Measurements from ENCODE around the gene PTPRG. TPM values are rescaled to one million over a fixed set of nuclear protein-coding genes. Genes with fewer than 3 reads are reported as not detected.
"Not testable (repeated sequence)": the region's sequence is repeated elsewhere in the genome, so short reads cannot be mapped to it uniquely, and the experiment has no call there.

Gene PTPRG
- total and polyA plus RNA-seq, 11 donors, result 8.0 to 48.5 (median 35.4) TPM

- TF ChIP-seq POLR2A (IDR thresholded peaks at IDR 0.05) (no peak), CTCF (IDR thresholded peaks at IDR 0.05) (no peak)
- no peaks in the 10 kb centered on the region for H3K9me3 ChIP-seq
- DNase-seq (no peak), ATAC-seq (no peak)
- intact Hi-C loops (cut with DNase I), result loop anchor here in 3 of 10 donors (5.0 kb wide), 2 partner anchors 35 to 90 kb away; no protein-coding TSS in a partner anchor
- peak overlapping the region in 10 of 12 donors; percentile 4 to 83 (median 74) for H3K27ac ChIP-seq
- H3K4me3 ChIP-seq, result no peak overlapping the region
- no peaks in the 10 kb centered on the region for H3K27me3 ChIP-seq
- 73 to 82% (median 76%) methylated on average over 4 of the region's 4 CpGs for WGBS, 4 donors
- no peaks in the 10 kb centered on the region for H3K36me3 ChIP-seq
- peaks cover 11 to 77% (median 58%) of the 10 kb centered on the region in 12 donors for H3K4me1 ChIP-seq
These were observed 250.7 kb downstream of the PTPRG start for GRCh38 chr3:61812085-61812484.

- no peak for DNase-seq
- WGBS, 4 donors, result 52 to 63% (median 58%) methylated on average over 3 of the region's 3 CpGs
- intact Hi-C loops (cut with DNase I), result loop anchor here in 3 of 10 donors (5.0 kb wide), 2 partner anchors 35 to 90 kb away; no protein-coding TSS in a partner anchor
- Histone ChIP-seq H3K27me3 (no peaks in the 10 kb centered on the region), H3K9me3 (no peaks in the 10 kb centered on the region), H3K27ac (peak overlapping the region in 8 of 12 donors; percentile 40 to 83 (median 74)), H3K4me1 (peaks cover 11 to 75% (median 54%) of the 10 kb centered on the region in 12 donors), H3K36me3 (no peaks in the 10 kb centered on the region), H3K4me3 (no peak overlapping the region)
- TF ChIP-seq POLR2A (IDR thresholded peaks at IDR 0.05) (no peak), CTCF (IDR thresholded peaks at IDR 0.05) (no peak)
- ATAC-seq, result no peak
These were observed 251.1 kb downstream of the PTPRG start for GRCh38 chr3:61812517-61812916.

GRCh38 chr3:61813636-61814035 lies 252.3 kb downstream of the PTPRG start:
- WGBS, 4 donors, result 84 to 91% (median 90%) methylated on average over 4 of the region's 4 CpGs
- no peak for TF ChIP-seq POLR2A (IDR thresholded peaks at IDR 0.05)
- TF ChIP-seq CTCF (IDR thresholded peaks at IDR 0.05), result no peak
- no peak for ATAC-seq

GRCh38 chr3:61814674-61815073 lies 253.3 kb downstream of the PTPRG start:
- no peak for DNase-seq
- H3K4me1 ChIP-seq, result peaks cover 6 to 60% (median 34%) of the 10 kb centered on the region in 12 donors
- 5 to 25% (median 13%) methylated on average over 1 of the region's 1 CpG for WGBS, 4 donors
- no peak for ATAC-seq
- no peaks in the 10 kb centered on the region for H3K9me3 ChIP-seq
- intact Hi-C loops (cut with DNase I), result loop anchor here in 3 of 10 donors (5.0 kb wide), 2 partner anchors 33 to 88 kb away; no protein-coding TSS in a partner anchor
- no peaks in the 10 kb centered on the region for H3K27me3 ChIP-seq
- H3K27ac ChIP-seq, result peak overlapping the region in 1 of 12 donors; percentile 23
- no peaks in the 10 kb centered on the region for H3K36me3 ChIP-seq
- no peak overlapping the region for H3K4me3 ChIP-seq
- no peak for TF ChIP-seq CTCF (IDR thresholded peaks at IDR 0.05)
- TF ChIP-seq POLR2A (IDR thresholded peaks at IDR 0.05), result no peak

More at GRCh38 chr3:61813636-61814035, 252.3 kb downstream of the PTPRG start:
- H3K9me3 ChIP-seq, result no peaks in the 10 kb centered on the region
- peaks cover 11 to 70% (median 44%) of the 10 kb centered on the region in 12 donors for H3K4me1 ChIP-seq
- no peaks in the 10 kb centered on the region for H3K36me3 ChIP-seq
- H3K4me3 ChIP-seq, result no peak overlapping the region
- intact Hi-C loops (cut with DNase I), result loop anchor here in 3 of 10 donors (5.0 kb wide), 2 partner anchors 34 to 89 kb away; no protein-coding TSS in a partner anchor
- no peaks in the 10 kb centered on the region for H3K27me3 ChIP-seq
- DNase-seq, result no peak
- no peak overlapping the region for H3K27ac ChIP-seq

- H3K36me3 ChIP-seq; intact Hi-C loops (cut with DNase I); ATAC-seq; H3K9me3 ChIP-seq; H3K27ac ChIP-seq; H3K27me3 ChIP-seq; DNase-seq; H3K4me3 ChIP-seq: not testable (repeated sequence)
- peaks cover 1 to 49% (median 21%) of the 10 kb centered on the region in 12 donors for H3K4me1 ChIP-seq
- WGBS, 4 donors, result 82 to 94% (median 90%) methylated on average over 5 of the region's 5 CpGs
These were observed 254.9 kb downstream of the PTPRG start for GRCh38 chr3:61816304-61816703.
